Measurements from ENCODE around the gene CPN1.

GRCh38 chr10:100000109-100000644, 81.5 kb downstream of the CPN1 start:
- TF ChIP-seq RBBP5 (IDR thresholded peaks at IDR 0.05; ENCODE audit: borderline replicate concordance, insufficient read depth, low read length, poor library complexity, severe bottlenecking) (no peak), AFF4 (CRISPR knock-in tag; IDR thresholded peaks at IDR 0.05) (no peak)

Data from K562 (cell line).